ENCODE measurements around the gene MGLL. TPM values are rescaled to one million over a fixed set of nuclear protein-coding genes. Genes with fewer than 3 reads are reported as not detected.

MGLL gene
- total RNA-seq, 6 experiments from 2014 or later: 128 to 144 (median 129) TPM

DNA sequence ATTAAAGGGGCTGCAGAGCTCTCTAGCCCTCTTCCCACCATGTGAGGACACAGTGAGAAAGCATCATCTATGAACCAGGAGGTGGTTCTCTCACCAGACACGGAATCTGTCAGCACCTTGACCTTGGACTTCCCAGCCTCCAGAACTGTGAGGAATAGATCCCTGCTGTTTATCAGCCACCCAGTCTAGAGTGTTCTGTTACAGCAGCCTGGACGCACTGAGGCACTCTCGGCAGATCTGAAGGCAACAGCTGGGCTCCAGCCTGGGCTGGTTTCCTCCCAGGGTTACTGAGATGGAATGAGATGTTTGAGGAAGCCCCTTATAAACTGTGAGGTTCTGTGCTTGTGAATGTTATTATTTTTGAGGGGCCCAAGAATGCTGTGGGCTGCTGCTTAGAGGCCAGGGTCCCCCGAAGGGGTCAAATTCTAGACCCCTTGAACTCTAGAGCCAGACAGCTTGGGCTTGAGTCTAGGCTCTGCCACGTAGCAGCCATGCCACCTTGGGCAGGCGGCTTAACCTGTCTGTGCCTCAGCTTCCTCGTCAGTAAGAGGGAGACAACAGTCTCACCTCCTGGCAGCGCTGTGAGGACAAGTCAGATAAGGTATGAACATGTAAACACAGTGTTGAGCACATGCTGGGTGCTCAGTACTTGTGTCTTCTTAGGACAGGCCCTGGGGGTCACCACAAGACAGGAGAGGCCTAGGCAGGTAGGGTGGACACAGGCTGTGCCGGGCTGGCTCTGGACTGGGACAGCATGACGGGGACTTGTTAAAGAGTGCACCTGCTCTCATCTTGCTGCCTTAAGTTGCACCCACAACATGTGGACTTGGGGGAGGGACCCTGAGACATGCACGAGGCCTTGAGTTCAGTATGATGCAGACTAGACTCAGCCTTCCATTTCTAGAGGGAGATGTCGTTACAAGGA, 49.2 kb downstream of the MGLL start:
- peaks cover 29% of the 10 kb centered on the region for H3K36me3 Mint-ChIP-seq (ENCODE audit: low read depth)
- peaks cover 11% of the 10 kb centered on the region for H3K9me3 Mint-ChIP-seq
- TF ChIP-seq CTCF (IDR thresholded peaks at IDR 0.05): no peak
- no peak for DNase-seq
- H3K27me3 Mint-ChIP-seq (ENCODE audit: insufficient read depth): peaks cover 1% of the 10 kb centered on the region; the same call in 1 of the 2 replicates
- H3K4me3 Mint-ChIP-seq: no peak overlapping the region
- H3K4me1 Mint-ChIP-seq (ENCODE audit: low read depth): peaks cover 82% of the 10 kb centered on the region
- peak overlapping the region; percentile 92 for H3K27ac Mint-ChIP-seq

DNA sequence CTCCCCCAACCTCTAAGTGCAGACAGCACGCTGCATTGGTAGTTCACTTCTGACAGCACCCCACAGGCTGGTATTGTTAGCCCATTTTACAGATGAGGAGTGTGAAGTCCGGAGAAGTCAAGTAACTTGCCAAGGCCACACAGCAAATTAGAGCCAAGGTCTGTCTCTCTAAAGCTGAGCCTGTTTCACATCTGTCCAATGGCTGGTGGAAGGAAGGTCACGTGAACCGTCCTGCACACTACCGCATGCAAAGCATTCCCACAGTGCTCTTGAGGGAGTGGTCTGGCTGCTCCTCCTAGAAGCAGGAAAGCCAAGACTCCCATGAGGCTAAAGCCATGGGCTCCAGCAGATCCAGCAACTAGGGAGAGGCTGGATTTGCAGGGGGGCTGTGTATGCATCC, 50.0 kb downstream of the MGLL start:
- no peak for TF ChIP-seq CTCF (IDR thresholded peaks at IDR 0.05)
- Mint-ChIP-seq H3K4me1 (ENCODE audit: low read depth) (peaks cover 84% of the 10 kb centered on the region), H3K27me3 (ENCODE audit: insufficient read depth) (peaks cover 1% of the 10 kb centered on the region; the same call in 1 of the 2 replicates), H3K4me3 (no peak overlapping the region), H3K27ac (peak overlapping the region; percentile 92; the same call in 1 of the 2 replicates), H3K36me3 (ENCODE audit: low read depth) (peaks cover 29% of the 10 kb centered on the region), H3K9me3 (peaks cover 13% of the 10 kb centered on the region)
- no peak for DNase-seq

DNA sequence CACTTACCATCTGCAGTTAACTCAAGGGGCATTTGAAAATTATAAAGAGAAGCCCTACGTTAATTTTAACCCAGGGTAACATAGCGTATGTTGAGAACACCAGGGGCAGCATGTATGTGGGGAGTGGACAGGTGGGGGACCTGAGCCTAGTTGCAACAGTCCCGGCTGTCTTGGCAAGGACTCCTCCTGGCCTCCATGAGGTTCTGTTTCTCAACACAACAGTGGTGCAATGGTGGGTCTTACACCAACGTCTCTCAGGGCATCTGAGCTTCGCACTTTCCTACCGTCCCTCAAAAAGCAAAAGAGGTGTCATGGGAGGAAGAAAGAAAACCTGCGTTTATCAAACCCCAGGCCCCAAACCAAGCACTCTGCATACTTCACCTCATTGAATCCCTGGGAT, 50.6 kb downstream of the MGLL start:
- H3K4me1 Mint-ChIP-seq (ENCODE audit: low read depth): peaks cover 86% of the 10 kb centered on the region

GRCh38 chr3:127770671-127771355, 51.5 kb downstream of the MGLL start:
- no peak for TF ChIP-seq CTCF (IDR thresholded peaks at IDR 0.05)
- H3K27ac Mint-ChIP-seq: peak overlapping the region; percentile 94
- H3K4me3 Mint-ChIP-seq: no peak overlapping the region
- peaks cover 8% of the 10 kb centered on the region; the same call in 1 of the 2 replicates for H3K9me3 Mint-ChIP-seq
- DNase-seq: no peak
- H3K36me3 Mint-ChIP-seq (ENCODE audit: low read depth): peaks cover 35% of the 10 kb centered on the region
- peaks cover 1% of the 10 kb centered on the region; the same call in 1 of the 2 replicates for H3K27me3 Mint-ChIP-seq (ENCODE audit: insufficient read depth)
- H3K4me1 Mint-ChIP-seq (ENCODE audit: low read depth): peaks cover 86% of the 10 kb centered on the region

More for the DNA sequence above, 50.6 kb downstream of the MGLL start:
- peaks cover 8% of the 10 kb centered on the region; the same call in 1 of the 2 replicates for H3K9me3 Mint-ChIP-seq
- no peak for TF ChIP-seq CTCF (IDR thresholded peaks at IDR 0.05)
- H3K4me3 Mint-ChIP-seq: no peak overlapping the region
- DNase-seq: no peak
- no peak overlapping the region for H3K27ac Mint-ChIP-seq
- peaks cover 1% of the 10 kb centered on the region; the same call in 1 of the 2 replicates for H3K27me3 Mint-ChIP-seq (ENCODE audit: insufficient read depth)
- peaks cover 29% of the 10 kb centered on the region for H3K36me3 Mint-ChIP-seq (ENCODE audit: low read depth)

DNA sequence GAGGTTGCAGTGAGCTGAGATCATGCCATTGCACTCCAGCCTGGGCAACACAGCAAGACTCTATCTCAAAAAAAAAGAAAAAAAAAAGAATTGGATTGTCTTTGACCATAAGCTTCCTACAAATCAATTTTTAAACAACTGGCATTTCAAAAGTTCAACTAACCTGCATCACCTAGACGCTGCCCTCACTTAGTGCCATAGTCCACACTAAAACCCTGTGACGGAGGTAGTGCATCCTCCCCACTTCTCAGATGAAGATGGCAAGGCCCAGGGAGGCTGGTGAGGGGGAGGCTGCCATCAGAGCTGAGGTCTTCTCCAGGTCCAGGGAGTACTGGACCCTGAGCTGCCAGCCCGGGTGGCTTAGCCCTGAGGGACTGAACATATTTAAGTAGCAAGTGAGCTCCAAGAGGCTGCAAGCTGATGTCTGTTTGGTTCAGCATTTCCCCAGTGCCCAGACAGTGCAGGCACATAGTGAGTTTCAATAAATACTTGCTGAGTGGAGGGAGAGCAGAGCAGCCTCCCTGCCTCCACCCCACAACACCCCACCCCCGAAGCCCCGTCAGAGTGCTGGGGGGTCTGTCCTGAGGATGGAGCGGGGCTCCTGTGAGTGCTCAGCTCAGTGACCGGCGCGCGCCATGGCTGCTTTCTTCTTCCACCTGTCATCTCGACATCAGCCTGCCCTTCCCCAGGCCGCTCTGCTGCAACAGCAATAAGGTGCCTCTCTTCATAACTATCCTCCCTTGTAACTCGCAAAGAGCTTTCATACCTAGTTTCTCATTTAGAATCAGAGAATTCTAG, 52.8 kb downstream of the MGLL start:
- TF ChIP-seq CTCF (IDR thresholded peaks at IDR 0.05): no peak
- H3K36me3 Mint-ChIP-seq (ENCODE audit: low read depth): peaks cover 38% of the 10 kb centered on the region
- H3K27me3 Mint-ChIP-seq (ENCODE audit: insufficient read depth): peaks cover 1% of the 10 kb centered on the region; the same call in 1 of the 2 replicates
- peaks cover 86% of the 10 kb centered on the region for H3K4me1 Mint-ChIP-seq (ENCODE audit: low read depth)
- no peak for DNase-seq
- H3K4me3 Mint-ChIP-seq: peak overlapping the region; percentile 53
- peaks cover 8% of the 10 kb centered on the region; the same call in 1 of the 2 replicates for H3K9me3 Mint-ChIP-seq
- peak overlapping the region; percentile 94 for H3K27ac Mint-ChIP-seq

Measured in HFFc6 (cell line).